Muscle of arm (tissue), 12 donors: ENCODE measurements around the gene LARGE1. TPM values are rescaled to one million over a fixed set of nuclear protein-coding genes. Genes with fewer than 3 reads are reported as not detected.
"Not testable (repeated sequence)": the region's sequence is repeated elsewhere in the genome, so short reads cannot be mapped to it uniquely, and the experiment has no call there.

Experiments used
- DNase-seq: peaks from one replicate; pipeline ENCODE4 v3.0.0-alpha.2; 2013
- polyA plus RNA-seq, 12 donors: library from polyadenylated mRNA; unstranded; fragments of 120-200 nt; gene quantifications; one replicate each; pipeline ENCODE4 v1.2.1, GENCODE V29; 2013; ENCODE audit not compliant: insufficient read length in 12 of 12

The LARGE1 gene
- polyA plus RNA-seq, 12 donors: 9.2 to 14.1 (median 10.9) TPM; not detected in 1

DNA sequence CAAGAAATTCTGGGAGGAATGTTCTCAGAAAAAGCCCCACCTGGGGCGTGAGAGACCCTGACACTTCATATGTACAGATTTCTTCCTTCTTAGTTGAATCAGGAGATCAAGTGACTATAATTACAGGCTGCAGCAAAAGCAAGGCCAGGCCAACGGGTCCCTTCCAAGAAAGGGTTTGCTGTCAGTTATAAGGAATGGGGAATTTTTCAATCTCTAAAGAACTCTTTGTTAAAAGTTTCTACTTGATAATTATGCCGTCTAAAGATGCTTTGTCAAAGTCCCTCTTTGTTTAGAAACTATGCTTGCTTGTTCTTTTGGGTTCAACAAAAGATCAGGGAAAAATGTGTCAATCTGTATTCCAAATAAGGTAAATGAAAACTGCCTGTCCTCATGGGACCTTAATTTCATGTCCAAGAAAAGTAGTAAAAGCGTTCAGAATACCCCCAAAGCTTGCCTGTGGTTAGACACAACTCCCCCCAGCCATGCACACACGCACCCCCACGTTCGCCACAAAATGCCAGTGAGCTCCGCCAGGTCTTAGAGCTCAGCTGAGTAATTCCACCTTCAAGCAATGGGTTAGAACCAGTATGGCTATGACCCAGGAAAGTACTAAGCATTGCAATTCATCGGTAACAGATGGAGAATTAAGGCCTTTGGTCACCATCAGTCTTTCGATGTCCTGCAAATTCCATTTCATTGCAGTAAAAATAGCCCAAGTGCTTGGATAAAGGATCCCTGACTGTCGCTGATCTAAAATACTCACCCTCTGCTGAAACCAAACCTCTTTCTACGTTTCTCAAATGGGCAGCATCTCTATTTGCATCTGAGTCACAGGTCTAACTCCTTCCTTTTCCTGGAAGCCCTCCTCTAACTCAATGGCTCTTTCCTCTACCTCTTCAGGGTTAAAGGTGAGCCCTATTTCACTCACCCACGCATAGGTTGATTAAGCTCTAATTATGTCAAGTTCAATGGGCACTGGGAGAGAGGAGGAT, 442.9 kb downstream of the LARGE1 start:
- no peak for DNase-seq

DNA sequence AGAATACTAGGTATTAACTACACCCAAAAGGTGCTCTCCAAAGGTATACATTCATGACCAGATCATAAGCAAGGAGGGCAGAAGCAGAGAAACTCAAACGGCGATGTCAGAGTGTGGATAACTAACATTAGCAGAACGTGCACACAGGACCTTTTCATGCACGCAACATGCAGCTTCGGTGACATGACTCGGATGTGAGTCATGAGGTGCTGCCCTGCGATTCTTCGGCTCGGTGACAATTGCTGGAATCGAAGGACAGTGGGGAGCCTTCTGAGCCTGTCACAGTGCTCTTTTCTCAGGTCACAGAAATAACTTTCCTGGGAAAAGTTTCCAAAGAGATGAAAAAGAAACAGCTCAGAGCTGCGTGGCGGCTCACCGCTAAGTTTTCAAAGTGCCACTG, 443.6 kb downstream of the LARGE1 start:
- DNase-seq: no peak

DNA sequence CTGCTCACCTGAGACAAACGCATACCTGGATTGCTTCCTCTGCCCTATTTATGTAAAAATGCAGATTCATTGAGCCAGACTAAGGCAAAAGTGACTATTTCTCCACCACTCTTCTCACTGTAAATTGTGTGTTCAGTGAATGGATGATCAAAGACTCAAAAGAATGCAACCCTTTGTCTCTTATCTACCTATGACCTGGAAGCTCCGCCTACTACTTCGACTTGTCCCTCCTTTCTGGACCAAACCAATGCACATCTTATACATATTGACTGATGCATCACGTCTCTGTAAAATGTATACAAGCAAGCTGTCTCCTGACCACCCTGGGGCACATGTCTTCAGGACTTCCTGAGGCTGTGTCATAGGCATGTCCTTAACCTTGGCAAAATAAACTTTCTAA, 444.1 kb downstream of the LARGE1 start:
- DNase-seq: no peak

DNA sequence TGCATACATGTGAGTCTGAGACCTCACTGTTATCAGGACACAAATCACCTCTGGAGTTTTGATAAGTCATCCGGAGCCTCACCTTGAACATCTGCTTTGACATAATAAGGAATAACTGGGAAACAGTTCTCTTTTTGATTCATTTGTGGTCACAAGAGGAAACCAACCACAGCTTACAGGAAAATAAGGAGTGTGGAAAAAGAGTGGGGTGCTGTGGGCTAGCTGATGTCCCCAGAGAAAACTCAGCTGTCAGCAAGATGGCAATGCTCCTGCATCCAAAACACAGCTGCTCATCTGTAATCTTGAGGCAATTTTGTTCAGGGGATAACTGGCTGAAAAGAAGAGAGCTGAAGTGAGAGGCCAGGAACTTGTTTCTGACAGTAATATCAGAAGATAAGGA, 445.7 kb downstream of the LARGE1 start:
- DNase-seq: no peak

DNA sequence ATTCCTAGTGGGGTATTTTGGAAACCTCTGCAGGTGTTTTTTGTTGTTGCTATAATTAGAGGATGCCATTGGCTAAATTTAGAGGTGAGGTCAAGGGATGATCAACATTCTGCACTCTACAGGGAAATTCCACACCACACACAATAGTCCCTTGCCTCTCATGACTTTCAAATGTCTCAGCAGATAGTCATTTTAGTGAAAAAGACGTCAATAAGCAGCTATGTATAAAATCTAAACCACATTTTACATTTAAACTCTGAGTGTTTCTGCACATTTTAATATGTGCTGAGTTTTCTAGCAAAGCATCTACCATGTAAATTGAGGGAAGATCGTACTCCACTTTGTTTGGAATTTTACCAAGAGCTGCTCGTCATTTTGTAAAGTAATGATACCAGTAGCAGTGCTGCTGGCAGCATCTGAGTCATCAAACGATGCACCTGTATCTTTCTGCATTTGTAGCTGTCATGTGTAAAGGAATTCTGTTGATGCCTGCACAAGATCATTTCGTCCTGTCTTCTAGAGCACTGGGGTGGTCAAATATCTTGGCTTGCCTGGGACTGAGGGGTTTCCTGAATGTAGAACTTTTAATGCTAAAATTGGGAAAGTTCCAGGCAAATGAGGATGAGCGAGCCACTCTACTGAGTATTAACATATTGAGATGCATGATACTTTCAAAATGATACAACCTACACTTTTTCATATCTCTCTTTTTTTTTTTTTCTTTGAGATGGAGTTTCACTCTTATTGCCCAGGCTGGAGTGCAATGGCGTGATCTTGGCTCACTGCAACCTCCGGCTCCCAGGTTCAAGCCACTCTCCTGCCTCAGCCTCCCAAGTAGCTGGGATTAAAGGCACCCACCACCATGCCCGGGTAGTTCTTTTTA, 447.6 kb downstream of the LARGE1 start:
- DNase-seq: no peak

DNA sequence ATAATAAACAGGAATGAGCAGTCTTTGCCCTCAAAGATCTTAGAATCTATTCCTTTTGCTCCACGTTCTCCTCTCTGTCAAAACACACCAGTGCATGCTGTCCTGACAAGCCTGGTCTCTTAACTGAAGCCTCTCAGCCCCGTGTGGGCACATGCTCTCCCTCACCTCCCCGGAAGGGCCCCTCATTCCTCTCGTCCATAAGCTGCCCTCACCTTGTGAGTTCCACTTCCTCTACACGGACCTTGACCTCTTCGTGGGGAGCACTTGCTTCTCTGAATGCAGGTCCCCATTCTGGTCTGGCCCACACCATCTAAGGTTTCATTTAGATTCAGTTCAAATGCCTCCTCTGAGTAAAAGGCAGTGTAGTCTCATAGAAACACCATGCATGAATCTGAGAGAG, 449.8 kb downstream of the LARGE1 start:
- DNase-seq: no peak

DNA sequence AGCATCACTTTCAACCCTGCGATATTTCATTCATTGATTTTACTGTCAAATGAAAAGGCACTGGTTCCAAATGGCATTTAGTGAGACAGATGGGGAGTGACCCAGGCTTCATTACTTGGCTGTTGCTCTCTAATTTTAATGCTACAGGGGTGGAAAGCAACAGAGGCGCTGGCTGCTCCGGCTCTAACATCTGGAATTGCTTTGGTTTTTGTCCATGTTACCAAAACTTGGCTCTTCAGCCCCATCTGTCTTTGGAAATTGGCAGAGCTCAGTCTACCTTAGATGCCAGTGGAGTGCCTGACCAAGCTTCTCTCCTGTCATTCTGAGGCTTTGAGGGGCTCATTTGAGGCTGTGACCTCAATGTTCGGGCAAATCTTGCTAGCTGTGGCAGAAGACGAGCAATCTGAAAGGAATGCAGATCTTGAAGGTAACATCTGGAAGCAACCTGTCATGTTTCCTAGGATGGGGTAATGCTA, 452.6 kb downstream of the LARGE1 start:
- no peak for DNase-seq

DNA sequence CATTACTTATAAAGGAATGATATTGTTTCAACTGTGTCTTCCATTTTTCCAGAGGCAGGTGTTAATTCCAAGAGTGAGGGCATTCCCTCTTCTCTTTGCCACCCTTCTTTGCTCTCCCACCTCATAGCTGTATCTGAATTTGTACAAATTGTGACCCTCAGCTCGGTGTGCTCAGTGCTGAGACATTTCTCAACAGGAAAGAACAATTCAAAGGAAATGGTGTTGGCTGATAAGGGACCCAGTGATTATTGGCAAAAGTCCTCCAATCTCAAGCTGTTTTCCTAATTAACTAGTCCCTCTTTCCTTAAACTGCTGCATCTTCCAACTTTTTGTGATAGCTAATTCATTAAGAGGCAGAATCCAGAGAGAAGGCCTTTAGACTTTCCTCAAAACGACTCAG, 453.2 kb downstream of the LARGE1 start:
- no peak for DNase-seq

DNA sequence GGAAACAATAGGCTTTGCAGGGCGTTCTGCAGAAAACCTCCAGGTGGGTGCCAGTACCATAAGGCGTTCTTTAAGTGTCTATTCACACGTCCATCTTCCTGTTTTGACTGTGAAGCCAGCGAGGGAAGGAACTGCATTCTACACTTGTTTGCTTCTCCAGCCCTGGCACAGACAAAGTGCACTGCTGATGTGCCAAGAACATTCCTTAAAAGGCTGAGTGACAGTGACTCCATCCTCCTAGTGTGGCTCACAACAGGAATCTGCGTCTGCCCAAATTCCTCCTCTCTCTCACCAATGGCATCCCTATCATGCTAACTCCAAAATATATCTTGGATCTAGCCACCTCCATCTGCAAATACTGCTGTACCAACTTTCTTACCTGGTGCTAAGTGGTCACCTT, 454.7 kb downstream of the LARGE1 start:
- DNase-seq: no peak

DNA sequence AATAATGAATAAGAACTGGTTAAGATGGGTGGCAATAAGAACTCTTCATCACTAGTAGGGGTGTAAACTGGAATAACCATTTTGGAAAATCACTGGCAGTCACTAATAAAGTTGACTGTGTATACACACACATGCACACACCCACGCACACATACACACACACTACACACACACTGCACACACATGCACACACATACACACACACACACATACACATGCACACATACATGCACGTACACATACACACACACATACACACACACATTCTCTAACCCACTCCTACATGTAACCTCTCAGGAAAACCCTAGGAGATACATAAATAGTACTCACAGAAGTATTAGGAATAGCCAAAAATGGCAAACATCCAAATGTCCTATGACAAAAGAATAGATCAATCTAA, 455.6 kb downstream of the LARGE1 start:
- DNase-seq: no peak

DNA sequence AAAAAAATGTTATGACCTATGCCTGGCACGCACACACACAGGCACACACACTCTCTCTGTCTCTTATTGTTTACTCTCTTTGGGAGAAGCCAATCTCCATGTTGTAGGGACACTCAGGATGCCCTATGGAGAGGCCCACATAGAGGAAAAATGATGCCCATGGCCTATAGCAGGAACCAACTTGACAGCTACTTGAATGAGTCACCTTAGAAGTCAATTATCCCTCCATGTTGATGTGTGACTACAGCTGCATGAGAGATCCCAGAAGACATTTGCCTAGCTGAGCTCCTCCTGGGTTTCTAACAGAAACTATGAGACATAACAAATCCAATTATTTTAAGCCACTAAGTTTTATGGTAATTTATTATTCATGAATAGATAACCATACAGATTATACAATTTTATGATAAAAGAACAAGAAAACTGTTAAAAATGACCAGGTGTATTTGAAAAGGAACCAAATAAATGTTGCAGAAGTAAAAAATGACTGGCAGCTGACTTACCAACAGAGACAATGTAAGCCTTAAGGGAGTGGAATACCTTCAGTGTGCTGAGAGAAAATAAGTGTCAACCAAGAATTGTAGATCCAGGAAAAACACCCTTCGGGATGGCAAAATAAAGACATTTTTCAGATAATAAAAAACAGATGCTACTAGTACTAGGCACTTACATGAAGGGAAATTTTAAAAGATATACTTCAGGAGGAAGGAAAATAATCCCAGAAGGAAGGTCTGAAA, 458.4 kb downstream of the LARGE1 start:
- no peak for DNase-seq

DNA sequence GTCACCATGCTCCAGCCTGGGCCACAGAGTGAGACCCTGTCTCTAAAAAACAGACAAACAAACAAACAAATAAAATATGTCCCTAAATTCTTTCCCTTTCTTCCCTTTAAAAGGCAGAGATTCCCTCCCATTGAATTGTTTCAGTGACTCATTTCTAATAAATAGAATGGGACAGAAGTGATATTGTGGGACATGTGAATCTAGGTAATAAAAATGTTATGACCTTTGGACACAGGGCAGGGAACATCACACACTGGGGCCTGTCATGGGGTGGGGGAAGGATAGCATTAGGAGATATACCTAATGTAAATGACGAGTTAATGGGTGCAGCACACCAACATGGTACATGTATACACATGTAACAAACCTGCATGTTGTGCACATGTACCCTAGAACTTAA, 459.0 kb downstream of the LARGE1 start:
- not testable (repeated sequence) for DNase-seq

DNA sequence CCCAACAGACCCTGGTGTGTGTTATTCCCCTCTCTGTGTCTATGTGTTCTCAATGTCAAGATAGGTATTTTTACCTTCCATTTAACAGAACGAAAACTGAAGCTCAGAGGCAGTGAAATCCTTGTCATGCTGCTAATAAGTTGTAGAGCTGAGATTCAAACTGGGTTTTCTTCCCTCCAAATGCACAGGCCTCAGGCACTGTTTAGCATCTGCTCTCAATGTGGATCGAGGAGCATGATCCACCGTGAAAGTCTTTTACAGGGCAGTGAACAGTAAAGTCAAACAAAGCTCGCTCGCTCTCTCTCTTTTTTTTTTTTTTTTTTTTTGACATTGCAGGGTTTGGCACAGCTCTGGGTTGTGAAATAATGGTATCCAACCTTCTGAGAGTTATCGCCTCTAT, 461.1 kb downstream of the LARGE1 start:
- no peak for DNase-seq

DNA sequence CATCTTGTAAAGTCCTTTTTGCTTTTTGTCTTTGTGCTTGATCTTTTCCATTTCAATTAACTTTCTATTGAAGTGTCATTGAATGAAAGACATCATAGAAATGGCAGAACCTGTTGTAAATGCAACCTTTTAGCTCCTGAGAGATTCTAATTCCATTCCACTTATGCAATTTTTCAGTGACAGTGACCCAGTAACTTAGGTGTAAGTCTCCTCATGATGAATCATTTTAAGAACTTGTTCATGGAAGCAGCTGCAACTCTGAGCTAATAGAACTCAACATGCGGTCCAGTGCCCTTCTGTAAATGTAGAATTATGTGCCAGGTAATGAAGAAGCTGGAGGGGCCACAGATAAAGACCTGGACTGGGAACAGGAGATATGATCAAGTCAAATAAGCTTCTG, 463.8 kb downstream of the LARGE1 start:
- DNase-seq: no peak

DNA sequence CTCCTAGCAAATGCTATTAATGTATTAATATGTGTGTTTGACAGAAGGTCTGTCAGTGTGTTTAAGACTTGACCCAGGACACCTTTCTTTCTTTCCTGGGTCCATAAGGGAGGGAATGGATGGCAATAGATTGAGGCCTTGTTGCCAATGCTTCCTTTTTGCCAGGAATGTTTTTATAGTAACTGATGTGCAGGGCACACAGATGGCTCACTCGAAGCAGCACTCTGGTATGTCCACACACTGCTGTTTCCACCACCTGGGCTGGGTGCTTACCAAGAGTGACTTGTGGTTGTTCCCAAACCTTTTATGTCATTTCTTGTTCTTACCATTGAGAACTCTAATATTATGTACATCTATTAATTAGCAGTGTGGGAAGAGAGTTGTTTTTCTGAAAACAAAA, 465.2 kb downstream of the LARGE1 start:
- DNase-seq: no peak

DNA sequence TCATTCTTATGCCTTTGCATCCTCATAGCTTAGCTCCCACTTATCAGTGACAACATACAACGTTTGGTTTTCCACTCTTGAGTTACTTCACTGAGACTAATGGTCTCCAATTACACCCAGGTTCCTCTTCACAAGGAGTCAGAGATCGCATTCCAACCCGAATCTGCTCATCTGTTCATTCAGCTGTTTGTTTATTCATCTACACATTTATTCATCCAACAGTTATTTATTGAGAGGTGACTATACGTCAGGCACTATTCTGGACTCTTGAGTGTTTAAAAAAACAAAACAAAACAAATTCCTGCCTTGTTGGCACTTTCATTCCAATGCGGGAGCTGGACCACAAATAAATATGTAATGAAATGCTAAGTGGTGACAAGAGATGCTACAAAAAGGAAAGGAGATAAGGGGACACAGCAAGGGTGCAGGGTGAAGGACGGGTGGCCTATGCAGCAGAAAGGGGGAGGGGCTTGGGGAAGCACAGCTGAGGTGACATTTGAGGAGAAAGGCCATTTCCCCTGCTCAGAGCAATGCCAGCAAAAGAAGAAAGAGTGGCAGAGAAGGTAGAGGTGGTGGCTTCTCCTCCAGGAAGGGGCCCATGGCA, 468.3 kb downstream of the LARGE1 start:
- no peak for DNase-seq

DNA sequence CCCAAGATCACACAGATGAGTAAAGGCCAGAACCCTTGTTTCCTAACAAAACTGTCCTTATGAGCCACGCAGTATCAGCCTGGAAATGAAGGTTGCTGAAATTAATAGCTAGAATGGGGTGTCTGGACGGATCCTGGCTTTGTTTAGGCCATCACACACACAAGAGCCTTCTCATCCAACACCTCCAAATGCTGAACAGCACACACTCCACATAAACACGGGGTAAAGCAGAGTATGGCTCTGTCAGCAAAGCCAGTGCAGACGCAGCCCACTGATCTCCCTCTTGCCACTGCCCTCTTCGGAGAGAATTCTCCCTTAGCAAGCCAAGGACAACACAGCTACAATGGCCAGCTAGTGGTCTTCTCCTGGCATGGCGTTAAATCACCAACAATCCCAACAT, 469.5 kb downstream of the LARGE1 start:
- DNase-seq: no peak

DNA sequence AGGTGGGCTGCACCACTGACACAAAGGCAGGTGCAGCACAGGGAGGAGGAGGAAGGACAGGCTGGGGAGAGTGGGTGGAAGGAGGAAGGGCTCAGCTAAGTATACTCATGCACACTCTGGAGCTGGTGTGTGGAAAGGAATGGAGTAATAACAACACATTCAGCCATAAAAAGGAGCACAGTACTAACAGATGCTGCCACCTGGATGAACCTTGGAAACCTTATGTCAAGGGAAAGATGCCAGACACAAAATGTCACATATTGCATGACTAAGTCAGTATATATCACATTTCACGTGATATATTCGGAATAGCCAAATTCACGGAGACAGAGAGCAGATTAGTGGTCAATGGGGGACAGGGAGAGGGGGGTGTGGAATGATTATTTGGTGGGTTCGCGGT, 472.5 kb downstream of the LARGE1 start:
- no peak for DNase-seq

DNA sequence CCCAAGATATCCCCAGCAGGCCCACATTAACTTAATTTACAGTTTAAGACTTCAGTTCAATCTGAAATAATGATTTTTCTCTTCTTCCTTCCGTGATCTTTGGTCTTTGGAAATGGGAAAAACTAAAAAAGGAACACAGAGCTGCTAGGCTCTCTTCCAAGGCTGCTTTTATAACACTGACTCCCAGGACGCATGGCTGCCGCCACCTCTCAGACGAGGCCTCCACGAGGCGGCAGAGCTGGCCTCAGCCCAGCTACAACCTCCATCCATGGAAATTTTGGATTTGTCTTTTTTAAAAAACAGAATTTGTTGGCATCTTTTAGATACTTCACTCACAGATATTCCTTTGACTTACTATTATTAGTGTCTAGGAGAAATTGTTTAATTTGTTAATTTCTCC, 476.6 kb downstream of the LARGE1 start:
- no peak for DNase-seq

DNA sequence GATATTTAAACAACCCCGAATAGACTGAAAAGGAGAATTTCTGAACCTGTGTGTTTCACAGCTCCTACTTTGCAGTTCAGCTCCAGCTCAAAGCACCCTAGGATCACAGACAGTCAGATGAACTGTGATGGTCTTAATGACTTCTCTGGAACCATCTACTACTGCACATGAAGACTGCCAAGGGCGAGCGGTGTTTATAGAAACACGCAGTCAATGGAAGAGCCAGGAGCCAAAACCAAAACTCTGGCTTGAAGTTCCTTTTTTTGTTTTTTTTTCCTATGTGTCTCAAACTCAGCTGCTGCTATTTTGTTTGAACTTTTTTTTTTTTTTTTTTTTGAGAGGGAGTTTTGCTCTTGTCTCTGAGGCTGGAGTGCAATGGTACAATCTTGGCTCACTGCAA, 479.5 kb downstream of the LARGE1 start:
- DNase-seq: peak; percentile 25

DNA sequence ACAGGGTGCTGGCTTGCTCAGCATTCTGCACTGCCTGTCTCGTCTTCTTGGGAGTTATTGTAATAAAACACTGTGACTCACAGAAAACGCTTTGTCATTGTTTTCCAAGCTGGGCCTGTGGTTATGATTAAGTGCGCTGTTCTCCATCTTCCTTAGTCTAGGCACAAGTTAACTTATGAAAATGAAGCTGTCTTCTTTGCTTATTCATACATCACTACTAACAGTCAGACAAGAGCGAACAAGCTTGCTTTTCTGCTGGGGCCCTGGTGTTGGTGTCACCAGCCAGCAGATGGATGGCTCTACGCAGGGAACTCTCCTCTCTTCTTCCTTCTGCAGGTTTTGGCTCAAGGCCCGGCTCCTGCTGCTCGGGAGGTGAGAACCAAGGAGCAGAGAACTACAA, 482.0 kb downstream of the LARGE1 start:
- no peak for DNase-seq

DNA sequence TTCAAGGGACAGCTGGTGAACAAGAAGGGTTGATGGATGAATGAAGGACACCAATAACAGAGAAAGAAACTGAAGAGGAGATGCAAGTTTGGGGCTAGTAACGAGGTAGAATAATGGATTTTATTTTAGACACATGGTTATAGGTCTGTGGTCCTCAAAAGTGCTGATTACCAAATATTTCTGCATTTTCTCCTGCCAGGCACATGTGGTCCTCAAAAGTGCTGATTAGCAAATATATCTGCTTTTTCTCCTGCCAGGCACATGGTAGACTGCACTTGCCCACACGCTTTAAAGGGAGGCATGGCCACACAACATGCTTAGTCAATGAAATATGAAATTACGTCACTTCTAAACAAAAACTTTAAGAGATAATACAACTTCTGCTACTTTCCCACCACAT, 489.0 kb downstream of the LARGE1 start:
- no peak for DNase-seq
